HCT116 (cell line): ENCODE measurements around the gene TENM4. TPM values are rescaled to one million over a fixed set of nuclear protein-coding genes. Genes with fewer than 3 reads are reported as not detected.

Source experiments
- ATAC-seq: fragments of 200-7000 bp; cut with Tn5 transposase; 2 replicates; pipeline ENCODE4 v1.9.1; 2020; ENCODE audit warnings: mild to moderate bottlenecking, moderate library complexity
- BruUV-seq: library from RNA; stranded (reverse); fragments of 400-500 nt; replicated peaks from 2 replicates; lab custom pipeline; 2021; lab: Mats Ljungman, UMichigan
- CTCF ChIA-PET: fragments of 300-600 bp; sonication (Branson Sonifier 250); formaldehyde crosslinking; loops from one replicate; lab custom pipeline; 2021; ENCODE audit warnings: antibody characterized with exemption; lab: Charles Lee
- POLR2A ChIA-PET: fragments of 300-600, 350-600 bp; sonication (Branson Sonifier 250); formaldehyde crosslinking; loops from one replicate; lab custom pipeline; 2021; ENCODE audit warnings: antibody characterized with exemption; lab: Charles Lee
- RAD21 ChIA-PET, 2 experiments: fragments of 300-600 bp; sonication (Branson Sonifier 250); formaldehyde crosslinking; loops; one replicate each; lab custom pipeline; 2023; ENCODE audit warnings: low total read pairs in 2 of 2; ENCODE audit not compliant: uncharacterized antibody in 2 of 2, unreplicated experiment in 2 of 2, low non-redundant PET in 1 of 2; lab: Charles Lee
- DNase-seq: peaks from one replicate; pipeline ENCODE4 v3.0.0-alpha.2; 2010; ENCODE audit warnings: low read depth, low spot score
- H2AFZ ChIP-seq: fragments of 200-600 bp; shearing (Covaris generic), sonication (generic); 2 replicates; pipeline ENCODE4 v1.6.1; 2017; ENCODE audit warnings: low read depth, mixed run types, mixed read lengths, antibody characterized with exemption, low read length; ENCODE audit not compliant: poor library complexity, severe bottlenecking
- H3K27ac ChIP-seq: 2 replicates; pipeline ENCODE4 v1.5.1; 2012; ENCODE audit warnings: low read depth, low read length
- H3K27me3 ChIP-seq: fragments of 200-600 bp; sonication (generic); 2 replicates; pipeline ENCODE4 v1.6.1; 2016; ENCODE audit warnings: mixed run types, low read length, mixed read lengths; ENCODE audit not compliant: insufficient read depth
- H3K36me3 ChIP-seq, 2 experiments: fragments of 200-500 bp in 1 of 2; fragments of 200-600 bp in 1 of 2; sonication (Bioruptor generic) in 1 of 2; sonication (generic) in 1 of 2; 2 replicates each; pipeline versions ENCODE4 v1.5.1 to v1.6.1; 2014 to 2016; ENCODE audit warnings: low read length in 2 of 2, inconsistent platforms in 1 of 2, mixed read lengths in 1 of 2, mixed run types in 1 of 2; ENCODE audit not compliant: insufficient read depth in 2 of 2, control insufficient read depth in 1 of 2
- H3K4me1 ChIP-seq, 2 experiments: fragments of 200-600 bp in 1 of 2; sonication (generic) in 1 of 2; 2 replicates each; pipeline versions ENCODE4 v1.5.1 to v1.6.1; 2012 to 2017; ENCODE audit warnings: low read length in 2 of 2, inconsistent platforms in 1 of 2, mild to moderate bottlenecking in 1 of 2, mixed read lengths in 1 of 2, mixed run types in 1 of 2, moderate library complexity in 1 of 2; ENCODE audit not compliant: insufficient read depth in 2 of 2, control insufficient read depth in 1 of 2
- H3K4me2 ChIP-seq: fragments of 200-600 bp; sonication (generic); 2 replicates; pipeline ENCODE4 v1.6.1; 2017; ENCODE audit warnings: mixed run types, low read length, mixed read lengths
- H3K4me3 ChIP-seq, 2 experiments: fragments of 200-600 bp in 1 of 2; sonication (generic) in 1 of 2; replicated peaks in 1 of 2; 2 replicates each; pipeline ENCODE4 v1.5.1; 2011 to 2016; ENCODE audit warnings: low read length in 2 of 2, control low read depth in 1 of 2, low read depth in 1 of 2, mild to moderate bottlenecking in 1 of 2, mixed read lengths in 1 of 2, mixed run types in 1 of 2
- H3K79me2 ChIP-seq: fragments of 200-600 bp; sonication (generic); 2 replicates; pipeline ENCODE4 v1.6.1; 2017; ENCODE audit warnings: mild to moderate bottlenecking, mixed run types, low read length, moderate library complexity, mixed read lengths; ENCODE audit not compliant: insufficient read depth
- H3K9ac ChIP-seq: fragments of 200-600 bp; sonication (generic); 2 replicates; pipeline ENCODE4 v1.6.1; 2016; ENCODE audit warnings: low read length, mixed read lengths
- H3K9me2 ChIP-seq: fragments of 200-600 bp; sonication (generic), shearing (Covaris generic); 2 replicates; pipeline ENCODE4 v1.6.1; 2017; ENCODE audit warnings: mixed run types, mild to moderate bottlenecking, moderate library complexity; ENCODE audit not compliant: insufficient read depth
- H3K9me3 ChIP-seq, 2 experiments: fragments of 200-500 bp in 1 of 2; fragments of 200-600 bp in 1 of 2; sonication (Bioruptor generic) in 1 of 2; sonication (generic) in 1 of 2; 2 replicates each; pipeline ENCODE4 v1.6.1; 2014 to 2017; ENCODE audit warnings: low read length in 2 of 2, mixed read lengths in 2 of 2, inconsistent platforms in 1 of 2, low read depth in 1 of 2, mild to moderate bottlenecking in 1 of 2, mixed run types in 1 of 2, moderate library complexity in 1 of 2; ENCODE audit not compliant: control insufficient read depth in 1 of 2, insufficient read depth in 1 of 2
- H4K20me1 ChIP-seq: fragments of 200-600 bp; sonication (generic), shearing (Covaris generic); 2 replicates; pipeline ENCODE4 v1.6.1; 2017; ENCODE audit warnings: mixed run types, mild to moderate bottlenecking, moderate library complexity; ENCODE audit not compliant: insufficient read depth
- CBX3 ChIP-seq: IDR thresholded peaks from 2 replicates; pipeline ENCODE4 v1.6.1; 2012; ENCODE audit warnings: low read depth
- CEBPB ChIP-seq: IDR thresholded peaks from 2 replicates; pipeline ENCODE4 v1.6.1; 2012; ENCODE audit warnings: low read depth
- CTCF ChIP-seq, 3 experiments: fragments of 200-600 bp in 1 of 3; sonication (generic) in 1 of 3; IDR thresholded peaks in 2 of 3; conservative IDR thresholded peaks in 1 of 3; 2 replicates each; pipeline ENCODE4 v1.5.1; 2012 to 2017; ENCODE audit warnings: low read depth in 2 of 3, low read length in 2 of 3, antibody characterized with exemption in 1 of 3, borderline replicate concordance in 1 of 3, control low read depth in 1 of 3, mild to moderate bottlenecking in 1 of 3, mixed read lengths in 1 of 3, mixed run types in 1 of 3, moderate library complexity in 1 of 3; ENCODE audit not compliant: insufficient read depth in 1 of 3
- FOSL1 ChIP-seq: IDR thresholded peaks from 2 replicates; pipeline ENCODE4 v1.6.1; 2012; ENCODE audit warnings: low read depth
- JUND ChIP-seq: IDR thresholded peaks from 2 replicates; pipeline ENCODE4 v1.6.1; 2012
- MAX ChIP-seq: IDR thresholded peaks from 2 replicates; pipeline ENCODE4 v1.6.1; 2012
- POLR2A ChIP-seq: IDR thresholded peaks from 2 replicates; pipeline ENCODE4 v1.7.0; 2011; ENCODE audit warnings: borderline replicate concordance; ENCODE audit not compliant: insufficient read depth, insufficient read length; ENCODE audit errors: extremely low read depth
- POLR2AphosphoS5 ChIP-seq: IDR thresholded peaks from 2 replicates; pipeline ENCODE4 v1.6.1; 2011; ENCODE audit warnings: mild to moderate bottlenecking, low read depth, low read length, moderate library complexity
- RAD21 ChIP-seq: IDR thresholded peaks from 2 replicates; pipeline ENCODE4 v1.6.1; 2012; ENCODE audit warnings: low read depth, mild to moderate bottlenecking
- REST ChIP-seq: IDR thresholded peaks from 2 replicates; pipeline ENCODE4 v1.6.1; 2012; ENCODE audit warnings: low read depth
- SIN3A ChIP-seq: IDR thresholded peaks from 2 replicates; pipeline ENCODE4 v1.6.1; 2012; ENCODE audit warnings: low read depth
- SP1 ChIP-seq: IDR thresholded peaks from 2 replicates; pipeline ENCODE4 v1.6.1; 2012; ENCODE audit warnings: low read depth
- TCF7L2 ChIP-seq: IDR thresholded peaks from 2 replicates; pipeline ENCODE4 v1.7.0; 2011; ENCODE audit warnings: borderline replicate concordance, inconsistent platforms; ENCODE audit not compliant: insufficient read depth, insufficient read length; ENCODE audit errors: extremely low read depth
- ZNF274 ChIP-seq: fragments of 200-500 bp; sonication (Bioruptor generic); IDR thresholded peaks from 2 replicates; pipeline ENCODE4 v1.6.1; 2014; ENCODE audit warnings: mild to moderate bottlenecking, low read depth, low read length, inconsistent platforms
- intact Hi-C: fragments of 100-400 bp; cut with micrococcal nuclease; formaldehyde crosslinking; loops from 2 replicates; pipeline ENCODE4 v1.10.0; 2022
- total RNA-seq: library from RNA; stranded (reverse); gene quantifications from one replicate; pipeline ENCODE4 v1.2.1, GENCODE V29; 2021; ENCODE audit not compliant: unreplicated experiment

The TENM4 gene
- total RNA-seq, 1 experiment from 2014 or later: 0.05 TPM

- POLR2A ChIA-PET: no interaction called here
- no peaks in the 10 kb centered on the region for H4K20me1 ChIP-seq
- H3K27me3 ChIP-seq: no peaks in the 10 kb centered on the region
- no peak overlapping the region for H2AFZ ChIP-seq
- H3K9me2 ChIP-seq: no peaks in the 10 kb centered on the region
- no peak overlapping the region for H3K4me2 ChIP-seq
- TF ChIP-seq CEBPB (no peak), SIN3A (no peak), CBX3 (no peak), TCF7L2 (no peak), MAX (no peak), SP1 (no peak), JUND (no peak), RAD21 (no peak), POLR2A (no peak)
- TF ChIP-seq, all 23 proteins: peak for 0
- no peak overlapping the region for H3K27ac ChIP-seq
- DNase-seq (no peak), ATAC-seq (no peak)
- ChIA-PET CTCF (no interaction called here), RAD21 (no interaction called here)
- no peaks in the 10 kb centered on the region for H3K9me3 ChIP-seq
- H3K4me1 ChIP-seq: no peaks in the 10 kb centered on the region
- H3K36me3 ChIP-seq: no peaks in the 10 kb centered on the region
- H3K79me2 ChIP-seq: no peaks in the 10 kb centered on the region
- H3K4me3 ChIP-seq: no peak overlapping the region
- intact Hi-C loops: no loop called here
- H3K9ac ChIP-seq: no peak overlapping the region
- BruUV-seq: no TSS peak
Observed at GRCh38 chr11:79441461-79441875, 638 bp upstream of the TENM4 start.

- Histone ChIP-seq H3K9ac (no peak overlapping the region), H3K4me1 (no peaks in the 10 kb centered on the region), H4K20me1 (no peaks in the 10 kb centered on the region), H3K27ac (no peak overlapping the region), H3K79me2 (no peaks in the 10 kb centered on the region), H3K4me2 (no peak overlapping the region), H2AFZ (no peak overlapping the region), H3K36me3 (no peaks in the 10 kb centered on the region), H3K27me3 (no peaks in the 10 kb centered on the region), H3K9me2 (no peaks in the 10 kb centered on the region), H3K9me3 (no peaks in the 10 kb centered on the region), H3K4me3 (no peak overlapping the region)
- DNase-seq: no peak
- RAD21 ChIA-PET: no interaction called here
- intact Hi-C loops: no loop called here
- CTCF ChIA-PET: no interaction called here
- ATAC-seq: no peak
- POLR2A ChIA-PET: no interaction called here
- BruUV-seq: no TSS peak
- no peak for TF ChIP-seq FOSL1
- TF ChIP-seq CTCF (IDR thresholded peaks at IDR 0.05 in 2 of 3, conservative IDR thresholded peaks at IDR 0.05 in 1 of 3; ENCODE audit: borderline replicate concordance in 1 of 3, insufficient read depth in 1 of 3, low read depth in 2 of 3, low read length in 2 of 3): no peak
- TF ChIP-seq ZNF274: no peak
- TF ChIP-seq TCF7L2: no peak
- TF ChIP-seq SP1: no peak
- TF ChIP-seq RAD21: no peak
- no peak for TF ChIP-seq REST
- no peak for TF ChIP-seq POLR2AphosphoS5
- no peak for TF ChIP-seq SIN3A
Observed at GRCh38 chr11:79439886-79440570, 802 bp downstream of the TENM4 start.
